Endothelial cell of umbilical vein (primary cell): Measurements from ENCODE around the gene HSF2BP. TPM values are rescaled to one million over a fixed set of nuclear protein-coding genes. Genes with fewer than 3 reads are reported as not detected.
"Not testable (repeated sequence)": the region's sequence is repeated elsewhere in the genome, so short reads cannot be mapped to it uniquely, and the experiment has no call there.

Source experiments
- BruUV-seq: library from RNA; stranded (reverse); fragments of 400-500 nt; replicated peaks from 2 replicates; lab custom pipeline; 2021; lab: Mats Ljungman, UMichigan
- CTCF ChIA-PET: fragments of 300-600, 350-600 bp; sonication (Branson Sonifier 250); formaldehyde crosslinking; loops from one replicate; lab custom pipeline; 2021; ENCODE audit warnings: antibody characterized with exemption, inconsistent platforms; lab: Charles Lee
- POLR2A ChIA-PET: fragments of 300-600, 350-600 bp; sonication (Branson Sonifier 250); formaldehyde crosslinking; loops from one replicate; lab custom pipeline; 2021; ENCODE audit warnings: antibody characterized with exemption, inconsistent platforms; lab: Charles Lee
- DNase-seq: peaks from one replicate; pipeline ENCODE4 v3.0.0-alpha.2; 2011; ENCODE audit warnings: low read depth, low spot score
- FAIRE-seq: peaks from 2 replicates; lab custom pipeline; 2011; peaks lifted over from hg19 to GRCh38; lab: Jason Lieb, UNC
- H2AFZ ChIP-seq: 2 replicates; pipeline ENCODE4 v1.6.0; 2012; ENCODE audit warnings: low read depth, low read length, control low read depth, inconsistent platforms
- H3K27ac ChIP-seq: 2 replicates; pipeline ENCODE4 v1.5.1; 2011; ENCODE audit warnings: low read depth, mild to moderate bottlenecking, control low read depth, low read length, moderate library complexity; ENCODE audit not compliant: insufficient read depth
- H3K27me3 ChIP-seq, 2 experiments: 2 replicates each; pipeline versions ENCODE4 v1.6.0 to v1.6.1; 2011; ENCODE audit warnings: low read length in 2 of 2, mixed read lengths in 1 of 2; ENCODE audit not compliant: control insufficient read depth in 2 of 2, insufficient read depth in 2 of 2
- H3K36me3 ChIP-seq, 2 experiments: 2 replicates in 1 of 2; 3 replicates in 1 of 2; pipeline ENCODE4 v1.5.1; 2011; ENCODE audit warnings: low read length in 2 of 2, mild to moderate bottlenecking in 1 of 2, moderate library complexity in 1 of 2; ENCODE audit not compliant: control insufficient read depth in 2 of 2, insufficient read depth in 2 of 2; ENCODE audit errors: extremely low read depth in 1 of 2
- H3K4me1 ChIP-seq: 3 replicates; pipeline ENCODE4 v1.5.1; 2011; ENCODE audit warnings: mild to moderate bottlenecking, low read length; ENCODE audit not compliant: control insufficient read depth, insufficient read depth; ENCODE audit errors: extremely low read depth
- H3K4me2 ChIP-seq: 2 replicates; pipeline ENCODE4 v1.6.1; 2011; ENCODE audit warnings: low read length, control low read depth, mixed read lengths; ENCODE audit not compliant: insufficient read depth
- H3K4me3 ChIP-seq, 3 experiments: fragments of 200-600 bp in 1 of 3; sonication (generic), shearing (Covaris generic) in 1 of 3; replicated peaks in 1 of 3; 2 replicates each; pipeline ENCODE4 v1.5.1; 2011 to 2016; ENCODE audit warnings: control low read depth in 3 of 3, low read length in 3 of 3, mild to moderate bottlenecking in 2 of 3, inconsistent platforms in 1 of 3, low read depth in 1 of 3, moderate library complexity in 1 of 3; ENCODE audit not compliant: insufficient read depth in 1 of 3
- H3K79me2 ChIP-seq: 2 replicates; pipeline ENCODE4 v1.6.0; 2012; ENCODE audit warnings: low read length, inconsistent platforms; ENCODE audit not compliant: control insufficient read depth, insufficient read depth
- H3K9ac ChIP-seq: replicated peaks from 2 replicates; pipeline ENCODE3; 2011; ENCODE audit warnings: low read length, control low read depth; ENCODE audit not compliant: insufficient read depth; ENCODE audit errors: extremely low read depth
- H3K9me1 ChIP-seq: replicated peaks from 3 replicates; pipeline ENCODE4 v1.6.0; 2011; ENCODE audit warnings: mild to moderate bottlenecking, low read length; ENCODE audit not compliant: control insufficient read depth, insufficient read depth; ENCODE audit errors: extremely low read depth
- H3K9me3 ChIP-seq: replicated peaks from 2 replicates; pipeline ENCODE4 v1.5.1; 2012; ENCODE audit warnings: low read length, inconsistent platforms; ENCODE audit not compliant: control insufficient read depth, insufficient read depth
- H4K20me1 ChIP-seq: replicated peaks from 2 replicates; pipeline ENCODE3; 2011; ENCODE audit warnings: mild to moderate bottlenecking, low read length; ENCODE audit not compliant: control insufficient read depth, insufficient read depth; ENCODE audit errors: extremely low read depth
- EZH2 ChIP-seq: IDR thresholded peaks from 2 replicates; pipeline ENCODE4 v1.6.1; 2012; ENCODE audit warnings: borderline replicate concordance, low read depth, mild to moderate bottlenecking, moderate library complexity, low read length, inconsistent platforms; ENCODE audit not compliant: severe bottlenecking
- FOS ChIP-seq: IDR thresholded peaks from 2 replicates; pipeline ENCODE4 v1.6.1; 2011; ENCODE audit warnings: mild to moderate bottlenecking, low read length, moderate library complexity, borderline replicate concordance; ENCODE audit not compliant: insufficient read depth
- GATA2 ChIP-seq: IDR thresholded peaks from 2 replicates; pipeline ENCODE4 v1.7.0; 2011; ENCODE audit warnings: low read depth, mild to moderate bottlenecking, moderate library complexity, mixed read lengths, low read length; ENCODE audit not compliant: insufficient read length, insufficient read depth
- JUN ChIP-seq: IDR thresholded peaks from 2 replicates; pipeline ENCODE4 v1.6.1; 2011; ENCODE audit warnings: borderline replicate concordance, low read depth; ENCODE audit not compliant: insufficient read length, insufficient read depth
- MAX ChIP-seq: IDR thresholded peaks from 2 replicates; pipeline ENCODE4 v1.6.1; 2011; ENCODE audit not compliant: insufficient read depth, insufficient read length
- MYC ChIP-seq: IDR thresholded peaks from one replicate; pipeline ENCODE4 v1.6.1; 2011; ENCODE audit warnings: mild to moderate bottlenecking, low read depth, low read length
- POLR2A ChIP-seq: IDR thresholded peaks from 2 replicates; pipeline ENCODE4 v1.6.1; 2012; ENCODE audit warnings: low read depth, mild to moderate bottlenecking, control low read depth, low read length
- POLR2AphosphoS5 ChIP-seq: IDR thresholded peaks from 2 replicates; pipeline ENCODE4 v1.6.1; 2012; ENCODE audit warnings: low read depth, mild to moderate bottlenecking, control low read depth, low read length, moderate library complexity; ENCODE audit not compliant: insufficient read depth
- dilution Hi-C: fragments of 300-500 bp; cut with MboI; formaldehyde crosslinking; loops from one replicate; pipeline ENCODE4 v1.15.0; 2019; ENCODE audit warnings: low sequenced_read_pairs; ENCODE audit not compliant: extremely low pct_ligation_motif_present
- intact Hi-C: fragments of 100-400 bp; cut with micrococcal nuclease; formaldehyde crosslinking; loops from one replicate; pipeline ENCODE4 v1.10.0; 2022
- polyA plus RNA-seq, 4 experiments: library from polyadenylated mRNA; depleted of rRNA in 3 of 4; stranded (reverse) in 3 of 4; unstranded in 1 of 4; fragments of >200 nt; gene quantifications; 2 replicates each; pipeline versions ENCODE4 v1.2.1 to v1.2.3, GENCODE V29; 2011 to 2012; ENCODE audit warnings: missing spikeins in 1 of 4
- total RNA-seq: library from RNA; stranded (reverse); gene quantifications from 2 replicates; pipeline ENCODE4 v1.2.3, GENCODE V29; 2021
- TF ChIP-seq, protein P1 (sequence below), 2 donors: IDR thresholded peaks; 1 replicate in 1 of 2; 2 replicates in 1 of 2; pipeline ENCODE4 v1.5.1; 2011; ENCODE audit warnings: low read length in 2 of 2, mild to moderate bottlenecking in 2 of 2, moderate library complexity in 2 of 2, control low read depth in 1 of 2, inconsistent platforms in 1 of 2, low read depth in 1 of 2; ENCODE audit not compliant: insufficient read depth in 1 of 2; ENCODE audit errors: extremely low read depth in 1 of 2

HSF2BP gene
- total and polyA plus RNA-seq, 2 donors (not counting 3 experiments of a cell fraction or from before 2014, with no cell fraction given) = 0.41 to 0.55 TPM

DNA sequence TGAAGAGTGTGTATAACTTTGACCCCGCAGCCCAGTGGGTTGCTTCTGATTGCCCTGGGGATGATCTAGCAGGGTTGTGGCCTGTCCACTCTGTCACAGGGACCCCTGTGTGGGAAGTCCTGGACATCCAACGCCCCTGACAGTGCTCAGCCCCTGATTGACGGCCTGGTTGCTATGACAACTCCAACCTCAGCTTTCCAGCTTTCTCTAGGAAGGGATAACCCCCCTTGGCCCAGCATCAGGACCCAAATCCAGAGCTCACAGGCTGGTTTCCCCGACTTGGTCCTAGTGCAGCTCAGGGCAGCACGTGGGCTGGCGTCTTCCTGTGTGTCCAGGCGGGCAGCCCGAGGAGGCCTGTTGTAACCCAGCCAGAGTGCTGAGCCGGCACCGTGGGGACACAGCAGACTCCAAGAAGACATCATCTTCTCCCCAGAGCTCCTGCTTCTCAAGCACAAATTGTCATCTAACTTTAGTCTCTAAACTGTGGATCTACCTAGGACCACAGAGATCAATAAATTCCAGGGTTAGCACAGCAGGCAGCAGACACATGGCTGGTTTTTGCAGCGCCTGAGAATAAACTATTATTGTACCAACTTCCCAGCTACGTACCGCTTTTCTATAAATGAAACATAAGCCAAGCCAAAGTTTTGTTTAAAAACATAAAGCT is 40.8 kb upstream of the HSF2BP start:
- dilution Hi-C loops = no loop called here
- H3K4me2 ChIP-seq = no peak overlapping the region
- intact Hi-C loops = no loop called here
- no peak overlapping the region for H3K27ac ChIP-seq
- no peaks in the 10 kb centered on the region for H3K27me3 ChIP-seq
- H2AFZ ChIP-seq = no peak overlapping the region
- DNase-seq = no peak
- FAIRE-seq = no peak
- H3K9me3 ChIP-seq = no peaks in the 10 kb centered on the region
- ChIA-PET CTCF (no interaction called here), POLR2A (interaction anchor here (0.5 kb wide), 1 partner anchor 66 kb away, joined by 6 read pairs; no protein-coding TSS in a partner anchor)
- no peaks in the 10 kb centered on the region for H3K9me1 ChIP-seq
- no peaks in the 10 kb centered on the region for H3K4me1 ChIP-seq
- H3K79me2 ChIP-seq = no peaks in the 10 kb centered on the region
- no peaks in the 10 kb centered on the region for H4K20me1 ChIP-seq
- BruUV-seq = no TSS peak
- H3K9ac ChIP-seq = no peak overlapping the region
- TF ChIP-seq MAX (no peak), GATA2 (no peak), EZH2 (no peak), POLR2A (no peak), MYC (no peak), FOS (no peak), POLR2AphosphoS5 (no peak), JUN (no peak)
- TF ChIP-seq, protein P1, sequence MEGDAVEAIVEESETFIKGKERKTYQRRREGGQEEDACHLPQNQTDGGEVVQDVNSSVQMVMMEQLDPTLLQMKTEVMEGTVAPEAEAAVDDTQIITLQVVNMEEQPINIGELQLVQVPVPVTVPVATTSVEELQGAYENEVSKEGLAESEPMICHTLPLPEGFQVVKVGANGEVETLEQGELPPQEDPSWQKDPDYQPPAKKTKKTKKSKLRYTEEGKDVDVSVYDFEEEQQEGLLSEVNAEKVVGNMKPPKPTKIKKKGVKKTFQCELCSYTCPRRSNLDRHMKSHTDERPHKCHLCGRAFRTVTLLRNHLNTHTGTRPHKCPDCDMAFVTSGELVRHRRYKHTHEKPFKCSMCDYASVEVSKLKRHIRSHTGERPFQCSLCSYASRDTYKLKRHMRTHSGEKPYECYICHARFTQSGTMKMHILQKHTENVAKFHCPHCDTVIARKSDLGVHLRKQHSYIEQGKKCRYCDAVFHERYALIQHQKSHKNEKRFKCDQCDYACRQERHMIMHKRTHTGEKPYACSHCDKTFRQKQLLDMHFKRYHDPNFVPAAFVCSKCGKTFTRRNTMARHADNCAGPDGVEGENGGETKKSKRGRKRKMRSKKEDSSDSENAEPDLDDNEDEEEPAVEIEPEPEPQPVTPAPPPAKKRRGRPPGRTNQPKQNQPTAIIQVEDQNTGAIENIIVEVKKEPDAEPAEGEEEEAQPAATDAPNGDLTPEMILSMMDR (IDR thresholded peaks at IDR 0.05; ENCODE audit: extremely low read depth in 1 of 2, insufficient read depth in 1 of 2, low read depth in 1 of 2, low read length in 2 of 2) = no peak
- H3K4me3 ChIP-seq = no peak overlapping the region
- H3K36me3 ChIP-seq = peaks cover 0 to 3% of the 10 kb centered on the region in 2 experiments

- H3K79me2 ChIP-seq, H3K27ac ChIP-seq, H3K27me3 ChIP-seq, dilution Hi-C loops, intact Hi-C loops, H3K4me1 ChIP-seq, H3K9me3 ChIP-seq, DNase-seq, H2AFZ ChIP-seq, CTCF ChIA-PET, H3K9me1 ChIP-seq, FAIRE-seq, H3K4me3 ChIP-seq, BruUV-seq, H3K36me3 ChIP-seq, H3K4me2 ChIP-seq, H4K20me1 ChIP-seq, H3K9ac ChIP-seq: not testable (repeated sequence)
- POLR2A ChIA-PET = interaction anchor here (0.5 kb wide), 1 partner anchor 67 kb away, joined by 6 read pairs; no protein-coding TSS in a partner anchor
Measured at GRCh38 chr21:43699492-43699777, 40.1 kb upstream of the HSF2BP start.
